Endodermal cell (in vitro differentiated cells): ENCODE measurements around the gene MYO16. TPM values are rescaled to one million over a fixed set of nuclear protein-coding genes. Genes with fewer than 3 reads are reported as not detected.
A peak's percentile ranks its signal among the peaks of the same experiment; 100 is the strongest.

Source experiments
- DNase-seq: peaks from one replicate; pipeline ENCODE4 v3.0.0-alpha.2; 2017
- H3K27ac ChIP-seq: 2 replicates; pipeline ENCODE4 v1.5.1; 2013; ENCODE audit warnings: mild to moderate bottlenecking, low read depth, low read length, moderate library complexity
- H3K27me3 ChIP-seq: 2 replicates; pipeline ENCODE4 v1.6.1; 2013; ENCODE audit warnings: mild to moderate bottlenecking, low read length, moderate library complexity; ENCODE audit not compliant: insufficient read depth, control insufficient read depth, poor library complexity, severe bottlenecking
- H3K36me3 ChIP-seq: 2 replicates; pipeline ENCODE4 v1.7.0; 2013; ENCODE audit warnings: mild to moderate bottlenecking, low read length, moderate library complexity; ENCODE audit not compliant: control insufficient read depth, insufficient read depth
- H3K4me1 ChIP-seq: one replicate; pipeline ENCODE4 v1.7.0; 2013; ENCODE audit warnings: low read length; ENCODE audit not compliant: control insufficient read depth, insufficient read depth
- H3K4me3 ChIP-seq: 2 replicates; pipeline ENCODE4 v1.5.1; 2013; ENCODE audit warnings: mild to moderate bottlenecking, low read length, moderate library complexity
- H3K9ac ChIP-seq: 2 replicates; pipeline ENCODE4 v1.6.1; 2013; ENCODE audit warnings: mild to moderate bottlenecking, low read length, moderate library complexity; ENCODE audit not compliant: poor library complexity, severe bottlenecking; ENCODE audit errors: extremely low read depth
- H3K9me3 ChIP-seq: 2 replicates; pipeline ENCODE4 v1.6.1; 2013; ENCODE audit warnings: mild to moderate bottlenecking, low read length, moderate library complexity; ENCODE audit not compliant: control insufficient read depth
- H3K27ac Mint-ChIP-seq: 2 replicates; pipeline ENCODE4 v1.8.0; 2020; ENCODE audit warnings: mixed read lengths
- H3K27me3 Mint-ChIP-seq: 2 replicates; pipeline ENCODE4 v1.8.0; 2021; ENCODE audit warnings: mild to moderate bottlenecking, mixed read lengths; ENCODE audit not compliant: insufficient read depth
- H3K36me3 Mint-ChIP-seq: 2 replicates; pipeline ENCODE4 v1.8.0; 2020; ENCODE audit warnings: low read depth, mixed read lengths
- H3K4me1 Mint-ChIP-seq: 2 replicates; pipeline ENCODE4 v1.8.0; 2020; ENCODE audit warnings: mixed read lengths
- H3K4me3 Mint-ChIP-seq: 2 replicates; pipeline ENCODE4 v1.8.0; 2020; ENCODE audit warnings: mild to moderate bottlenecking, moderate library complexity, mixed read lengths
- H3K9me3 Mint-ChIP-seq: 2 replicates; pipeline ENCODE4 v1.8.0; 2020; ENCODE audit warnings: mild to moderate bottlenecking, mixed read lengths
- CTCF ChIP-seq: fragments of 200-600 bp; sonication (generic); conservative IDR thresholded peaks from 2 replicates; pipeline ENCODE4 v1.5.0; 2021; ENCODE audit warnings: antibody characterized with exemption, mild to moderate bottlenecking
- WGBS, 2 experiments: methylation state at CpG; one replicate each; pipeline versions ENCODE4 v1.1.5 to v1.1.7; 2013; ENCODE audit warnings: missing lambda C conversion rate in 2 of 2, mixed read lengths in 1 of 2; ENCODE audit not compliant: insufficient coverage in 1 of 2, insufficient read length in 1 of 2; 5-methylcytosine and 5-hydroxymethylcytosine counted together
- total RNA-seq, 2 donors: library from RNA; stranded (reverse); fragmentation: NEBNext Ultra II Directional in 1 of 2; extraction: Animal tissue kit (Norgen Biotek cat#: 25700) in 1 of 2; gene quantifications; 2 replicates in 1 of 2; 3 replicates in 1 of 2; pipeline ENCODE4 v1.2.1, GENCODE V29; 2021

The MYO16 gene
- total RNA-seq, 2 donors from 2014 or later: 0.70 to 1.2 TPM

GRCh38 chr13:108878732-108879131, 249.3 kb downstream of the MYO16 start:
- no peak overlapping the region for H3K9ac ChIP-seq
- no peak overlapping the region for H3K27ac ChIP-seq
- 96 to 100% methylated on average over 2 of the region's 2 CpGs for WGBS, 2 experiments
- Mint-ChIP-seq H3K4me1 (no peaks in the 10 kb centered on the region), H3K4me3 (no peak overlapping the region), H3K27ac (no peak overlapping the region), H3K36me3 (peaks cover 2% of the 10 kb centered on the region), H3K27me3 (no peaks in the 10 kb centered on the region), H3K9me3 (peaks cover 23% of the 10 kb centered on the region)
- no peaks in the 10 kb centered on the region for H3K36me3 ChIP-seq
- no peak for DNase-seq
- peaks cover 6% of the 10 kb centered on the region for H3K9me3 ChIP-seq
- H3K4me1 ChIP-seq: no peaks in the 10 kb centered on the region
- no peak for TF ChIP-seq CTCF
- no peak overlapping the region for H3K4me3 ChIP-seq
- H3K27me3 ChIP-seq: no peaks in the 10 kb centered on the region

GRCh38 chr13:108889324-108889984, 260.0 kb downstream of the MYO16 start:
- Mint-ChIP-seq H3K36me3 (no peaks in the 10 kb centered on the region), H3K9me3 (peaks cover 5% of the 10 kb centered on the region), H3K27me3 (no peaks in the 10 kb centered on the region), H3K27ac (no peak overlapping the region), H3K4me3 (no peak overlapping the region), H3K4me1 (no peaks in the 10 kb centered on the region)
- Histone ChIP-seq H3K27me3 (no peaks in the 10 kb centered on the region), H3K36me3 (no peaks in the 10 kb centered on the region), H3K9ac (no peak overlapping the region), H3K4me3 (no peak overlapping the region), H3K4me1 (no peaks in the 10 kb centered on the region), H3K27ac (no peak overlapping the region), H3K9me3 (no peaks in the 10 kb centered on the region)
- no peak for TF ChIP-seq CTCF
- WGBS, 2 experiments: 40 to 80% methylated on average over 1 of the region's 2 CpGs
- DNase-seq: no peak

- DNase-seq: no peak
- peak; percentile 86 for TF ChIP-seq CTCF
- no peaks in the 10 kb centered on the region for H3K36me3 ChIP-seq
- no peak overlapping the region for H3K27ac ChIP-seq
- no peak overlapping the region for H3K4me3 Mint-ChIP-seq
- H3K4me1 Mint-ChIP-seq: no peaks in the 10 kb centered on the region
- peaks cover 12% of the 10 kb centered on the region for H3K9me3 Mint-ChIP-seq
- no peak overlapping the region for H3K27ac Mint-ChIP-seq
- H3K27me3 Mint-ChIP-seq: no peaks in the 10 kb centered on the region
- WGBS, 2 experiments: 7 to 32% methylated on average over 2 to 5 of the region's 5 CpGs
- no peak overlapping the region for H3K9ac ChIP-seq
- H3K4me1 ChIP-seq: no peaks in the 10 kb centered on the region
- no peaks in the 10 kb centered on the region for H3K27me3 ChIP-seq
- H3K4me3 ChIP-seq: no peak overlapping the region
- H3K36me3 Mint-ChIP-seq: no peaks in the 10 kb centered on the region
- no peaks in the 10 kb centered on the region for H3K9me3 ChIP-seq
Observed at GRCh38 chr13:108895220-108895704, 265.9 kb downstream of the MYO16 start.
